C4-2B (cell line): ENCODE data around the gene SYCE3.

Experiments
- H3K27ac ChIP-seq: fragments of 450-650 bp; 2 replicates; pipeline ENCODE4 v1.5.1; 2017
- ZFX ChIP-seq: fragments of 450-650 bp; IDR thresholded peaks from 2 replicates; pipeline ENCODE4 v1.6.1; 2017
- TF ChIP-seq, protein P1 (sequence below): fragments of 450-650 bp; conservative IDR thresholded peaks from 2 replicates; pipeline ENCODE4 v1.5.1; 2017; ENCODE audit warnings: mild to moderate bottlenecking

SYCE3 gene

DNA sequence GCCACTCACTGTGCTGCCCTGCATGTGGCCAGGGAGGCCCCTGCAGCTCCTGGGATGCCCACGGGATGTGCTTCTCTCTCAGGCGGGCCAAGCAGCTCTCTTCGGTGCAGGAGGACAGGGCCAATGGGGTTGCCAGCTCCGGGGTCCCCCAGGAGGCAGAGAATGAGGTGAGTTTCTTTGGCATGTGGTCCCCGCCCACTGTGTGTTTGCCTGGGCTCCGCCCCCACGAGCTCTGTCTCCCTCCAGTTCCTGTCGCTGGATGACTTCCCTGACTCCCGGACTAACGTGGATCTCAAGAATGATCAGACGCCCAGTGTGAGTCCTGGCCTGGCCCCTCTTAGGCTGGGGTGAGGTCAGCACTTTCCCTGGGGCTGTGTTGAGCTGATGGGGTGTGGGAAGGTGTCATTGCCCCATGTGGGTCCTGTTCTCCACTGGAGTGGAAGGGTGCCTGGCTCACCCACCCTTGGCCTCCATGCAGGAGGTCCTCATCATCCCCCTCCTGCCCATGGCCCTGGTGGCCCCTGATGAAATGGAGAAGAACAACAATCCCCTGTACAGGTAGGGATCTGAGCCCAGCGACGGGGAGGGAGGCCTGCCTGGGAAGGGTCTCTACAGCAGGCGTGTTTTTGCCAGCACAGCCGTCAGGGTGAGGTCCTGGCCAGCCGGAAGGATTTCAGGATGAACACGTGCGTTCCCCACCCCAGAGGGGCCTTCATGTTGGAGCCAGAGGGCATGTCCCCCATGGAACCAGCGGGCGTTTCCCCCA lies 45.0 kb downstream of the SYCE3 start:
- TF ChIP-seq, protein P1, sequence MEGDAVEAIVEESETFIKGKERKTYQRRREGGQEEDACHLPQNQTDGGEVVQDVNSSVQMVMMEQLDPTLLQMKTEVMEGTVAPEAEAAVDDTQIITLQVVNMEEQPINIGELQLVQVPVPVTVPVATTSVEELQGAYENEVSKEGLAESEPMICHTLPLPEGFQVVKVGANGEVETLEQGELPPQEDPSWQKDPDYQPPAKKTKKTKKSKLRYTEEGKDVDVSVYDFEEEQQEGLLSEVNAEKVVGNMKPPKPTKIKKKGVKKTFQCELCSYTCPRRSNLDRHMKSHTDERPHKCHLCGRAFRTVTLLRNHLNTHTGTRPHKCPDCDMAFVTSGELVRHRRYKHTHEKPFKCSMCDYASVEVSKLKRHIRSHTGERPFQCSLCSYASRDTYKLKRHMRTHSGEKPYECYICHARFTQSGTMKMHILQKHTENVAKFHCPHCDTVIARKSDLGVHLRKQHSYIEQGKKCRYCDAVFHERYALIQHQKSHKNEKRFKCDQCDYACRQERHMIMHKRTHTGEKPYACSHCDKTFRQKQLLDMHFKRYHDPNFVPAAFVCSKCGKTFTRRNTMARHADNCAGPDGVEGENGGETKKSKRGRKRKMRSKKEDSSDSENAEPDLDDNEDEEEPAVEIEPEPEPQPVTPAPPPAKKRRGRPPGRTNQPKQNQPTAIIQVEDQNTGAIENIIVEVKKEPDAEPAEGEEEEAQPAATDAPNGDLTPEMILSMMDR: no peak
- TF ChIP-seq ZFX: no peak
- no peak overlapping the region for H3K27ac ChIP-seq

DNA sequence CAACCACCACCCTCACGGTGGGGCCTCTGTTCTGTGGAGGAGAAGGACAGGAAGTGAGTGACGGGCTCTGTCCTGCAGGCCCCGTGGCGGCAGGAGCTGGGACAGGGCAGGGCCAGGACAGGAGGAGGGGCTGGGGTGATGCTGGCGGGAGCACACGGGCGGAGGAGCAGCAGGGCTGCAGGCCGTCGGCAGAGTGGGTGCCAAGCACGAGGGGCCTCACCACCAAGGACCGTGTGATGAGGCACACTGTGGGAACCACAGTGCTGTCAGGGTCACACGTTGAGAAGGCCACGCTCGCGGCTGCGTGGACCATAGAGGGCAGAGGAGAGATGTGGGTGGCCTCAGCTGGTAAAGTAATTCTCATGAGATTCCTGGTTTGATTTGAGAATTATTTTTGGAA lies 45.8 kb downstream of the SYCE3 start:
- TF ChIP-seq, protein P1: no peak
- TF ChIP-seq ZFX: no peak
- no peak overlapping the region for H3K27ac ChIP-seq

DNA sequence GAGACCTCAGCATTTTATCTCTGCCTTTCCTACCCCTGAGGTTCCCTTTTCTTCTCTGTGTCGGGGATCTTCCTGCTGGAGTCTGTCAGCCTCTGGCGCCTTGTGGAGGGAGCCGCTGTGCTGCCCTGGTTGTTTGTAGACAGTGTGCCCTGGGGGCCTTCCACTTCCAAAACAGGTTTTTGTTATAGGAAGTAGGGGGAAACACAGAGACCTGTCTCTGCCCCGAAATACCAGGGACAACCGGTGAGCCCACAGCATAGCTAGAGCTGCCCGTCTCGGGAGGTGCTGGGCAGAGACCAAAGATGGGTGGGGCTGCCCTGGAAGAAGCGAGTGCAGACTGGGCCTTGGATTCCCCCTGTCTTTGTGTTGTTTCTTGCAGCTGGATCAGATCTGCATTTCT lies 46.7 kb downstream of the SYCE3 start:
- no peak overlapping the region for H3K27ac ChIP-seq
- no peak for TF ChIP-seq ZFX
- TF ChIP-seq, protein P1: no peak

DNA sequence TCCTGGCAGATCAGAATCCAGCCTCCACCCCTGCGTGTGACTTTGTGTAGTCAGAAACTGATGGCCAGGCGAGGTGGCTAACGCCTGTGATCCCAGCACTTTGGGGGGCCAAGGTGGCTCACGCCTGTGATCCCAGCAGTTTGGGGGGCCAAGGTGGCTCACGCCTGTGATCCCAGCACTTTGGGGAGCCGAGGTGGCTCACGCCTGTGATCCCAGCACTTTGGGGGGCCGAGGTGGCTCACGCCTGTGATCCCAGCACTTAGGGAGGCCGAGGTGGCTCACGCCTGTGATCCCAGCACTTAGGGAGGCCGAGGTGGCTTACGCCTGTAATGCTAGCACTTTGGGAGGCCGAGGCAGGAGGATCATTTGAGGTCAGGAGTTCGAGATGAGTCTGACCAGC lies 49.5 kb downstream of the SYCE3 start:
- TF ChIP-seq ZFX: no peak
- TF ChIP-seq, protein P1: no peak
- H3K27ac ChIP-seq: no peak overlapping the region

DNA sequence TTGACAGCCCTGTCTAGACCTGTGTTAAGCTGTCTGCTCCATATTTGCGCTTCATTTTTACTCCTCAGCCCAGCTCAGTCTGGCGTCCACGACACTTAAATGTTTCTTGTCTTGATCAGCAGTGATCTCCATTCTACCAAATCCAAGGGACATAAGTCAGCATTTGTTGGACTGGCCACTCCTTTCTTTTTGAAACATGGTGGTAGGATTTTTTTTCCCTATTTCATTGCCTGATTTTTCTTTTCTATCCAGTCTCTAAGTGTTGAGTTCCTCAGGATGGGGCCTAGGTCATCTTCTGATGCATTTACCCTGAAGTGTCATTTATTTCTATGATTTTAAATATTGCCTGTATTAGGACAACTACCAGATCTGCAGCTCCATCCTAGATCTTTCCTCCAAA lies 53.8 kb downstream of the SYCE3 start:
- TF ChIP-seq ZFX: no peak
- TF ChIP-seq, protein P1: no peak
- H3K27ac ChIP-seq: peak overlapping the region; percentile 83; the same call in 1 of the 2 replicates

DNA sequence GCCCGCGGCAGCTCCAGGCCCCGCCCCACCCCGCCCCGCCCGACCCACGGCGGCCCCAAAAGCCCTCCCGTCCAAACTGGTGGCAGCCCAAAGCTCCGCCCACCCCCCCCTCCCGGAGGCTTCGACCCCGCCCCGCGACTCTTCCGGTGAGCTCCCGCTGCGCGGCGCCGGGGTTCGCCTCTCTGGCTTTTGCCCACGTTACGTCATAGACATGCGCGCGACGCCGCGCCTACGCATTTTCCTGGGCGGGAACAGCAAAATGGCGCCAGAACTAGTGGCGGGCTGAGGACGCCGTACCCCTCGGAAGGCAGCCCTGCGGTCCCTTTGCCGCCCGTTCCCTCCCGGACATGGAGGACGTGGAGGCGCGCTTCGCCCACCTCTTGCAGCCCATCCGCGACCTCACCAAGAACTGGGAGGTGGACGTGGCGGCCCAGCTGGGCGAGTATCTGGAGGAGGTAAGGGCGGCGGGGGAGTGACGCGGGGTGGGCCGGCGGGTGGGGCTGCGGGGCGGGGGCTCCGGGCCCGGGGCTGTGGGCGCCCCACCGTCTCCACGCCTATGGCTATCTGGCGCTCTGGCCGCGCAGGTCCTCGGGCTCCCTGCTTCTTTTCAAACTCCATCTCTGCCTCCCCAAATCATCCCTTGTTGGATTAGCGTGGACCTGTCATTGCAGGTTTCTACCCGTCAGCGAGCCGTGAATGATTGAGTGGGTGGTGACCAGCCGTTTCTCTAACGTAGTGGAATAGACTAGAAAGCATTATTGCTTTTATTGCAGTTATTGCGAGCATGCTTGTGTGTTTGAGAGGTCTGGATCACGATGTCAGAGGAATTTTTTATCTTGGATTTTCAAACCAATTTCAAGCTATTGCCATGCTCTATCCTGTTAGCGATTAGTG lies 54.5 kb downstream of the SYCE3 start, which contains the start of gene NCAPH2:
Gene NCAPH2, plus strand, starts transcription at position 234 of the 894 bp plus-strand sequence. Its CDS starts 114 bp downstream, at position 348.
- H3K27ac ChIP-seq: peak within 1 kb of the TSS; percentile 85
- TF ChIP-seq ZFX: 0 out of 2 replicates have a peak, but pooled peaks have one; percentile 16
- TF ChIP-seq, protein P1: no peak
